Stimulated activated CD8-positive, alpha-beta memory T cell treated with anti-CD3 and anti-CD28 coated beads, Interleukin-12 subunit alpha, Interleukin-12 subunit beta, amount 100 ng/mL, for 4 hours (primary cell): ENCODE measurements around the gene TMEM129.
"Not testable (repeated sequence)": the region's sequence is repeated elsewhere in the genome, so short reads cannot be mapped to it uniquely, and the experiment has no call there.

Experiments
- DNase-seq: peaks from one replicate; pipeline ENCODE4 v3.0.0-alpha.2; 2020; ENCODE audit warnings: low read depth

The TMEM129 gene

DNA sequence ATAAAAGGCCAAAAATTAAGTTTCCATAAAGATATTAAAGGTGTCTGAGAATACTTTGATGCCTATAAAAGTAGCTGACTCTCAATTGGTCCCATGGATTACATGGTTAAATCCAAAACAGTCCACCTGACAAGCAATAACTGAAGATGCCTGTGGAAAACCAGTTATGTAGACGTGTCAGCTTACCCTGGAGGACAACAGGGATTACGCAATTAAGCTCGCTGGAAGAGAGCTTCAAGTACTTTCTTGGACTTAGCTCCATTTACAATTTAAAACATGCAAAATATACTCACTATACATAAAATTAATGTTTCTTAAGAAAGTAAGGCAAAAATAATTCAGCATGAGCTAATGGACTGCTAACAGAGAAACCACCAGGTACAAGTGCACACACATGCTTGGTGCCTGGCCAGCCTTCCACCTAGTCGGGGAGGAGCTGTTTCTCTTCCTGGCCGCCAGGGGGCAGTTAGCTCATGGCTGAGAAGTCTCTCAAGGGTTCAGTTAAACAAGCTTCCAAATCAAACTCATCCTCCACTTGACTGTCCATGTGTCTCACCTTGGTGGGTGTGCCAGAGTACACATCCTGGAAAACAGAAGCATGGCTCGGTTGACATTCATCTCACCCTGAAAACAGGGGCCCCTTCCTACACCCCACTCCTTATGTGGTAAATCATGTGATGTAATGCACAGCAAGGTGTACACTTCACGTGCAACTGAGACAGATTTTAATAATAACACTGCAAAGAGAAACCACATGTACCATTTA, 27.8 kb downstream of the TMEM129 start:
- peak; percentile 50 for DNase-seq

DNA sequence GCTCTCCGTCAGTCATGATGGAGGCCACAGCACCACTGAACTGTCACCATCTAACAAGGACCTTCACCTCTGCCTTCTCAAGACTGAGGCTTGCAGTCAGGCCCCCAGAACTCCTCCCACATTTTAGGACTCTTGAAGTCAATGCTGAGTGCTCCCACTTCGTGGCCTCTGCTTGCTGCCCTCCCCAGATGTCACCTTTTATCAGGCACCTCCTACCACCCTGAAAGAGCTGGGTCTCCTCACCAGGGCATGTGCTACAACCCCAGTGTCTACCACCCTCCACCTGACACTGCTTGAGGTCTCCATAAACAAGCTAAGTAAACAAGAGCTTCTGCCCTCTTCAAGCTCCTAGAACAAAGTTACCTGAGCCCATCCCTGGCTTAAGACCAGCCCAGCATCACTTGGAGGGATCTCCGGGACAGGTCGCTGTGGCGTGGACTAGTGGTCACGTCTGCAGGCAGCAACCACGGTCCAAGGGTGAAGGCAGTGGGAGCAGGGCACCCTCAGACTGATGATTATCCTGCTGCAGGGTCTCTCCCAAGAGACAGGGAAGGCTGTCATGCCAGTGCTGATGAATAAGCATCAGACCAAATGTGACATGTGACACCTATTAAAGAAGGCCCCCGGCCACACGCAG, 29.3 kb downstream of the TMEM129 start:
- no peak for DNase-seq

DNA sequence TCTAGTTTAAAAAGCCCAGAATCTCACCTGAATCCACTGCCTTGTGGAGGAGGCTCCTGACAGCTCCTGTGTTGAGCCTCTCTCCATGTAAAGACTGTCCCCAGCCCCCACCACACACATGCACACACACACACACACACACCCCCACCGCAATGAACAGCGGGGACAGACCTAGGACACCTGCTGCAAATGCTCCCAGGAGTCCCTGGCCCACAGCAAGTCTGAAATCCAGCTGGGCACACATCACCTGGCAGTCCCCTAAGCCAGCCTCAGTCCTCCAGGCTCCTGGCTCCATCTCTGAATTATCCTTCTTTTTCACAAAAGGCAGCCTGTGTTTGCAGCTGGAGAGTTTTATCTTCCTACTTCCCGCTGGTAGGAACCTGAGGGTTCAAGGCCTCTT, 30.4 kb downstream of the TMEM129 start:
- DNase-seq = no peak

DNA sequence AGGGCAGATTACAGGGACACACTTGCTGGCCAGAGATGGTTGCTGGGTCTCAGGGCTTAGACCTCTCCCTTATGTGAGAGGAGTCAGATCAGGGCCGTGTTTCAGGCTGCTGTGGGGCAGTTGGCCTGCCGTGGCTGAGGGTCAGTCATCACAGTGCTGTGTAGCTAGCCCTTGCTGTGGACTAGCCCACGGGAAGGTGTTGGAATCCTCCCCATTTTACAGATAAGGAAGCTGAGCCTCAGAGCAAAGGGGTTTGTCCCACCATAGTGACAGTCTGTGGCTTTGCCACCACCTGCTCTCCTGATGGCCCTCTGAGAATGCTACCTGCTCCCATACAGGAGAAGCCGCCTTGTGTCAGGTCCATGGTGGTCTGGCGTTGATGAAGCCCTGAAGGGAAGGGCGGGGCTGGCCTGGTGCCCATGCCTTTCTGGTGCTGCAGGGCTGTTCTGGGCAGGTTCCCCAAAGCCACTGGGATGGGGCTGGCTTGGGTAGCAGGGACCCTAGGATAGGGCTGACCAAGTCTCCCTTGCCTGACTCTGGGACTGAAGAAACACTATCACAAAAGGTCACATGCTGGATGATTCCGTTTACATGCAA, 34.6 kb downstream of the TMEM129 start:
- no peak for DNase-seq

DNA sequence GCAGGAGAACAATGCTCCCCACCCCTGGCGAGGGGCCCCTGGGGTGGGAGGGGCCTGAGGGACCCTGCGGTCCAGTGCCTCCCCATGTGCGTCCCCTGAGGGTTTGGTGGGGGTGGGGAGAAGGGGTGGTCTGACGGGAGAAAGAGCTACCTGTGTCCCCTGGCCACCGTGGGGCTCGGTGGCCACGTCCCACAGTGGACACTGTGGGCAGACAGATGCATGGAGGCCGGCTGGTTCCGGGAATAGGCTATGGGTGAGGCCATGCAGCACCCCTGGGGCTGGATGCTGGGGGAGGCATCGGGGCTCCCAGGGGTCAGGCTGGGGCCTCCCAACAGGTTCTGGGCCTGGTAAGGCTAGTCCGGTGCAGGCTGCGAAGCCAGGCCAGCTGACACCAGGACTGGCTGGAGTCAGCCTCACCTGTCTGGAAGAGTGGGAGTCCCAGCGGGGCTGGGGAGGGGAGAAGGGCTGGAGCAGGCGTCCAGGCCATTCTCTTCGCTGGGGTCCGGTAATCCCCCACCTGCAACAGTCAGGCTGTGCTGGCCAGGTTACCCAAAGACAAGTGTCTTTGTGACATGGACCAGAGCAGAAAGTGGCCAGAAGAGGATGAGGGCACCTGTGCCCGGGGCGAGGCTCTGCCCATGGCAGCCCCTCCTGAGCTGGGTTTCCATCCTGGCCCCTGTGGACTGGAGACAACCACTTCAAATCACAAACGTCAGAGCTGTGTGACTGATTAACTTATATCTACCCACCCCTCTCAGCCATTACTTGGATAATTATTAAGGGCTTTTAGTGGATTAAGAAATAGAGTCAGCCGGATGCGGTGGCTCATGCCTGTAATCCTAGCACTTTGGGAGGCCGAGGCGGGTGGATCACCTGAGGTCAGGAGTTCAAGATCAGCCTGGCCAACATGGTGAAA, 35.6 kb downstream of the TMEM129 start:
- DNase-seq = no peak

DNA sequence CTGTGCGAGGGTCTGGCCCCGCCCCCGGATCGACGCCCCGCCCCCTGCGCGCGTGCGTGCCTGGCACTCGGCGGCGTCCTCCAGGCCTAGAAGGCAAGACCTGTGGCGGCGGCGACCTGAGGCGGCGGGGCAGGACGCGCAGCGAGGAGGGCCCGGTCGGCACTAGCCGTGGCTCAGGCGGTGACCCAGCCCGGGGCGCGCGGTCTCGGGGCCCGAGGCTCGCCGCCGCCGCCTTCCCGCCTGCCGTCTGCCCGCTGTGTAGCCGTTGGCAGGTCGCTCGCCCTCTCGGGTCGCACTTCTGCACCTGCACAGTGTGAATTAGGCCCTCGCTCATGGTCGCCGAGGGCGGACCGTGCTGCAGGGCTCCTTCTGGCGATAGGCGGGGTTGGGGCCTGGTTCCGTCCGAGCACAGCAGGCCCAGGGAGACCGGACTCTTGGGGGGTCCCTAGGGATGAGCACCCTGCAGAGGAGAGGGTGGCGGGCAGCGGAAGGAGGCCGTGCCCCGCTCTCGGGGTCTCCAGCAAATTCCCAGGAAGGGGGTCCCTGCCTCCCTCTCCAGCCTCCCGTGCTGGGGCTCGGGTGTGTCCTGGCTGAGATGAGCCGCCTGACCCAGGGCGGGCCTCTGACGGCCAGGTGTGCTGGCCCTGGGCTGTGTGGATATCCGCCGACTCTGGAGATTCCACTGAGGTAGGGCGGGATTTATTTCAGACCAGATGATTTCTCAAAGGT, 36.5 kb downstream of the TMEM129 start:
- no peak for DNase-seq

DNA sequence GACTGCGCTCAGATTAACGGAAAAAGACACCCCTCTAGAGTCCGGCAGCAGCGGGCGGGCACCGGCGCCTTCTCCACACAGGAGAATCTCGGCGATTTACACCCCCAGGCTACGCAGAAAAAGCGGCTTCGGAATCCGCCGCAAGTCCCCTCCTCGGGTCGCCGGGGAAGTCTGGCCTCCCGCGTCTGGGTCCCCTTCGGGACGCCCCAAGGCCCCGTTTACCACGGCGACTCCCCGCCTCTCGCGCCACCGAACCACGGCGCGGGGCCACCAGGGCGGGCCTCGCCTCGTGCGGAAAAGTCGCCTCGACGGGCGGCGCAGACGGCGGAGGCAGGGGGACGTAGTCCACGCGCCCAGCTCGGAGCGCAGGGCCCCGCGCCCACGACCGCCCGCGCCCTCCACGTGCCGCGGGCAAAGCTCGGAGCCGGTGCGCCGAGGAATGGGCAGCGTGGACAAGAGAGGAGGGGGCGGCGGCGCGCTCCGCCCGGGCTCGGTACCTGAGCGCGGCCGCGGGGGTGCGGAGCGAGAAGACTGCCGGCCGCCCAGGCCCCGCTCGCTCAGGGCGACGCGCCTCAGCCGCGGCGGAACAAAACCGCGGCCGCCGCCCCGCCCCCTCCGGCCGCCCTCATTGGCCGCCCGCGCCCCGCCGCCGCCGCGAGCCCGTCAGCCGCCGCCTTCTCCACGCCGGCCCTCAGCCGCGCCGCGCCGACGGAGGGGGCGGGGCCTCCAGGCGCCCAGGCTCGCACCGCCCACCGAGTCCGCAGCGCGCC, 37.2 kb downstream of the TMEM129 start, which contains the start of gene FAM53A:
Gene FAM53A, minus strand, starts transcription at position 578 of the 770 bp plus-strand sequence. CDS start 15,572 bp downstream, outside the sequence.
- DNase-seq = peak; percentile 90

DNA sequence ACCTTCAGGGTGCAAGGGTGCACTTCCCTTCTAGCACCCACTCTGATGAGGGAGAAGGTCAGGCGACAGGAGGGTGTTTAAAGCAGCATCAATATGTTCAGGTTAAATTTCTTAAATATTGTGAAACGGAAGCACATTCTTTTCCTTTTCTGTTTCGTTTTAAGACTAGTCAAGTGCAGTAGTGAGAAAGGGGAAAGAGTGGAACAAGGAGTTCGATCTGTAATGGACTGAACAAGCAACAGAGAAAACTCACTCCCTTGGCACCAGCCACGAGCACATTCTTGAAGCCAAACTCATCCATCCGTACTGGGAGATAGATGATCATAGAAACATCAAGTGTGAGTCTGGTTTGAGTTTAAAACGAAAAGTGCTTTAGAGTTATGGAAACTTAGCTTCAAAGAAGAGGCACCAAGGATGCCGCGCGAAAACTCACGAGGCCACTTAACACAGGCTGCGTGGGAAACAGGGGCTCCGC, 37.8 kb downstream of the TMEM129 start:
- no peak for DNase-seq

DNA sequence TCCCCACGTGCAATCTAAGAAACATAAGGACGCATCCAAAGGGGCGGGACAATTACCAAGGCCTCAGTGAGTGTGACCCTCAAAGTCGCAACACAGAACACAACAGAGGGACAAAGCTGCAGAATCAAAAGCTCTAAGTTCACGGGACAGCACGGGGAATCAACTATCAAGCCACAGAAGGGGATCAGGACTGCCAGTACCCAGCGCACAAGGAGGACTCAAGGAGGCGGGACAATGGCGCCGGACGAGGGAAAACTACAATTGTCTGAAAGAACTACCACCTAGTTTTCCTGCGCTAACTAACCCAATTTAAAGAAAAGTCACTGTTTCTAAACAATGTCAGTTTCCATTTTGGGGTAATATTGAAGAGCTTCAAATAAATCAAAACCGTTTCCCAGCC, 38.3 kb downstream of the TMEM129 start:
- no peak for DNase-seq

DNA sequence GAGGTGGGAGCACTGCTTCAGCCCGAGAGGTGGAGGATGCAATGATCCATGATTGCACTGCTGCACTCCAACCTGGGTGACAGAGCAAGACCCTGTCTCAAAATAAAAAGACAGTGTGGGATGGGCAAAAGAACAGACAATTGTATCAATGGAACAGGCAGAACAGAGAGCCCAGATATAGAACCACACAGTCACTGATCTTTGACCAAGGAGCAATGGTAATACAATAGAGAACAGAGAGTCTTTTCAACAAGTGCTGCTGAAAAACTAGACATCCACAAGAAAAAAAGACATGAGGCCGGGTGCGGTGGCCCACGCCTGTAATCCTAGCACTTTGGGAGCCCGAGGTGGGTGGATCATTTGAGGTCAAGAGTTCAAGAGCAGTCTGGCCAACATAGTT, 42.9 kb downstream of the TMEM129 start:
- no peak for DNase-seq

DNA sequence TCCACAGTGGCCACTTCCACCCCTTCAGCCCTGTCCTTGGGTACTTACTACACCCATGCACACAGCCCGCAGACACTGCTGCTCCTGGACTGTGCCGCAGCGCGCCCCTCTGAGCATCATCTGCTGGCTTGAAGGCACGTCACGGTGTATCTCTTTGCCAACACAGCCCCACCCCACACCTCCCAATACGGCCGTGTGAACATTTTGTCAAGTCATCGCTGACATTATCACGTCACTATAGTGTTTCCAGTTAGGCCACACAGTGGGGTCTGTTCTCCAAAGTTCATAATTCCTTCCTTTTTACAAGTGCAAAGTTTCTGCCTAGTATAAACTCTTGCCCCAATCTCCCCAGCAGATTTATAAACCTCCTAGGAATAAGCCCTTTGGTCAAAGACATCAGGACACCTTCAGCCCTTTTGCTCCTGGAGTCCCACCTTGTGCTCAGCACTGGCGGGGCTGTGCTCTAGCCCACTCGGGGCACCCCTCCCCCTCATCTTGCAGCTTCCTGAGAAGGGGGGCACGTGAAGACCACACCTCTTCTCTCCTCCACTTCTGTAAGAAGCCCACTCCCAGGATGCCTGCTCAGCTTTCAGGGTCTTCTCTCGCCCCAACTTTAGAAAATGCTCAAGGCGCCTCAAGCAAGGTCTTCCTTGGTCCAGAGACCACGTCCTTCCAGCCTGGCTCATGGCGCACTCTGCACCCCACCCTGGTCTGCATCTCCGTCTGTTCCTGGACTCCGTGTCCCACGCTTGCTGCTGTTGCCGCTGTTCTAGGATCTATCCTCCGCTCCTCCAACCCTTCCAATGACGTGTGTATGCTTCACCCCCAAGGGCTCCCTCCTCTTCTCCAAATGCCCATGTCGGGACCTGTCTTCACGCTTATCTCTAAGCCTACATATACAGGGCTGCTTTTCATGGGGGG, 44.3 kb downstream of the TMEM129 start:
- no peak for DNase-seq

DNA sequence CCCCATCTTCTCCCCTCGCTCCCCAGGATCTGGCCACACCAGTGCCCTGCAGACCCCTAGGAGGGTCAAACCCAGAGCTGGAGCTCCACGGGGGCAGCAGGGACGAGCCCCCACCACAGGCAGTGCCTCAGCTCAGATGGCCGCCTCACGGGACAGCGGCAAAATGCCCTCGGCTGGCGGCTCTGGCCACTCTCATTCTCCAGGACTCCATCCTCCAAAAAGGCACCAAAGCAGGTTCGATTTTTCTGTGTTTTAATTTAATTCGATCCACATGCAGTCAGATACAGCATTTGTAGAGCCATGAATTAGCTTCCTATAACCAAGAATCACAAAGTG, 45.4 kb downstream of the TMEM129 start:
- no peak for DNase-seq

DNA sequence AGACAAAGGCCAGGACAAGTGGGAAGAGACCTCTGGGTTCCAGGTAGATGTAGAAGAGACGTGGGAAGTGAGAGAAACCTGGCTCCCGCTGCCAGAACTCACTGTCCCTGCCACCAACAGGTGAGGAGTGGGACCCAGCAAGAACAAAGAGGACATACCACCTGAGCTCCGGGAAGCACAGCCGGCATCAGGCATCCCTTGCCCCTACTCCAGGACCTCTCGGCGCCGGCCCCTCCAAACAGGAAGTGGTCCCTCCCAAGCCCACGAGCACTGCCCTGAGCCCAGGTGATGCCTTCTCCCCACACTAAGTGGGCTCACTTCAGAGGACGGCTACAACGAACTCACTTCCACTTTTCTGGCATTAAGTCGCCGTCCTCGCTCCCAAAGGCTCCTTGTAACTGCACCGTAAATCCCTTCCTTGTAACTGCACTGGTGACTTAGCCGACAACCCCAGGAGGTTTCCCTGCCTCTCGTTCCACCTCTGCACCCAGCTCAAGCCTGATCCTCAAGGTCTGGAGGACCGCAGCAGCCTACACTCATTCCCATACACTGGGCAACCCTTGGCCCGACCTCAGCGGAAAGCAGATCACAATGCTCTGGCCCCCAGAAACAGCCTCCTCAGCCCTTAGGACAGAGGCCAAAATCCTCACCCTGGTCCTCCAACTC, 45.9 kb downstream of the TMEM129 start:
- DNase-seq = no peak

DNA sequence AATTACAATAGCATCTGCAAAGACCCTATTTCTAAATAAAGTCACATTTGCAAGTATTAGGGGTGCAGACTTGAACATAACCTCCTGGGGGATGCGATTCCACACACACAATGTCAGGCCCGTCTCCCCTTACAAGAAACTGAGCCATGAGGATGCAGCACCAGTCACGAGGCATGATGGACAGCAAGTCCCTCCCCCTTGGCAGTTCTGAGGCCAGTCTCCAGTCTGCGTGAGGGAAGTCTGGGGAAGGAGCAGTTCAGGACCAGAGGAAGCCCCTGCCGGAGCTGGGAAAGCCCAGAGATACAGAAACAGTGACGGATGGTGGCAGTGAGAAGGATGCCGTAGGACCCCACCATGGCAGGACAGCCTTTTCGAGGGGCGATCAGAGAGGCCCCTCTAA, 46.4 kb downstream of the TMEM129 start:
- DNase-seq = no peak

DNA sequence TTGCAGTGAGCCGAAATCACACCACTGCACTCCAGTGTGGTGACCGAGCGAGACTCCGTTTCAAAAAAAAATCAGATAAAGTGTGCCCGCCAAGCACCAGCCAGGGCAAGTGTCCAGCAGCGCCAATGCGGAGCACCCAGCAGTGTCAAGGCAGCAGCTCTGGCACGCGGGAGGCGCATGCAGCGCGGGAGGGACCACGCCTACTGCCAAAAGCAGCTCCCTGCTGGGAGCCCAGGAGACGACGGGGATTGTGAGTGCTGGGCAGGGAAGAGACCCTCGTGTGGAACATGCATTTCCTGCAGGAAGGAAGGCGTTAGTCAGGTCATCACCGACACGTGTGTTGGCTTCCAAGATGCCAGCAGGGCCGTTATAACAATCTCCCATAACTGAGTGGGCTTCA, 47.5 kb downstream of the TMEM129 start:
- no peak for DNase-seq

DNA sequence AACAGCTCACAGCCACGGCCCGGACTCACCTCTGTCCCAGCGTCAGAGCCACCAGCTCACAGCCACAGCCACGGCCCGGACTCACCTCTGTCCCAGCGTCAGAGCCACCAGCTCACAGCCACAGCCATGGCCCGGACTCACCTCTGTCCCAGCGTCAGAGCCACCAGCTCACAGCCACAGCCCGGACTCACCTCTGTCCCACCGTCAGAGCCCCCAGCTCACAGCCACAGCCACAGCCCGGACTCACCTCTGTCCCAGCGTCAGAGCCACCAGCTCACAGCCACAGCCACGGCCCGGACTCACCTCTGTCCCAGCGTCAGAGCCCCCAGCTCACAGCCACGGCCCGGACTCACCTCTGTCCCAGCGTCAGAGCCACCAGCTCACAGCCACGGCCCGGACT, 50.1 kb downstream of the TMEM129 start:
- DNase-seq = not testable (repeated sequence)

DNA sequence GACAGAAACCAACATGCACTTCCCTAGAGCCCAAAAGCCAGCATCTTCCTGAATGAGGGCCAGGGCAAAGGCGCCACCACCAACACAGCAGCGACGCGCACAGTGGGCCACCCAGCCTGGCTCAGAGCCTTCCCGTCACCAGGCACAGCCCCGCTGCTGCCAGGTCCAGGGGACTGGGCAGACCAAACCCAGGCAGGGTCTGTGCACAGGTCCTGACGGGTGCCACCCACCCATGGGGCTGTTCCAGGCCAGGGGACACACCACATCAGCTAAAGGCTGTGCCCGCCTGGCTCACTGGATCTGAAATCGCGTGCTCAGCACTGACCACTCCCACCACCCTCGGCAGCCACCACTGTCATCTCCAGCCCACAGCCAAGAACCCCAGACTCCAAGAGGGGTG, 50.8 kb downstream of the TMEM129 start:
- no peak for DNase-seq

DNA sequence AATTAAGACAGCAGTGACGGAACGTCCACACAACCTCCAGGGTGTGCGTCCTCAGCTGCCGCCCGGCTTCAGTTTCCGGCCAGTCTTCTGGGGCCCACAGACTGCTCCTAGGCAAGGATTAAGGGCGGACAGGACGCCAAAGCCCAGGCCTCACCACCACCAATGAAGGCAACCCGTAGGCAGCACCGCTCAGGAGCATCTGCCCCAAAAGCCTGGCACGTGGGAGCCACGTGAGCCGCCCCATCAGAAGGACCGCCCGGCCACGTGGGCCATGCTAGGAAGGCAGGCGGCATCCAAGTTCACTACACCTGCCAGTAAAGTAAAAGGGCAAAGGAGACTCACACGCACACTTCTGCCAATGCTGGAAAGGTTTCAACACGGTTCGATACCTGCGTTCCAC, 51.3 kb downstream of the TMEM129 start:
- no peak for DNase-seq

DNA sequence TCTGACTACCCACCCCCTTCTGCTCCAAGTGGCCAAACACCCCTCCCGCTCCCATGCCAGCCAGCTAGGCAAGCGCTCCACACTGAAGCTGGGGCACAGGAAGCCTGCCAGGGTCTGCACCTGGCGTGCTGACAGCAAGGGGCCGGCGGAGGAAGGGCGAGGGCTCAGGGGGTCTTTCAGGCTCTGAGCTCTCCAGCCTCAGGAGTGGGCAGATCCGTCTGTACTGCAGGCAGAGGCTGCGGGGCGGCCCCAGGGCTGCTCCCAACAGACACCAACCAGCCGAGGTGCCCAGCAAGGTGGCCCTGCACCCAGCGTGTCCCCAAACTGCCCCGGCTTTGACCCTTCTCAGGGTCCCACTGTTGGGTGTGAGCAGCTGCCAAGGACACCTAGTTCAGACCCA, 51.9 kb downstream of the TMEM129 start:
- no peak for DNase-seq
